ENCODE results near the gene RECQL. TPM values are rescaled to one million over a fixed set of nuclear protein-coding genes. Genes with fewer than 3 reads are reported as not detected.

Gene RECQL, protein sequence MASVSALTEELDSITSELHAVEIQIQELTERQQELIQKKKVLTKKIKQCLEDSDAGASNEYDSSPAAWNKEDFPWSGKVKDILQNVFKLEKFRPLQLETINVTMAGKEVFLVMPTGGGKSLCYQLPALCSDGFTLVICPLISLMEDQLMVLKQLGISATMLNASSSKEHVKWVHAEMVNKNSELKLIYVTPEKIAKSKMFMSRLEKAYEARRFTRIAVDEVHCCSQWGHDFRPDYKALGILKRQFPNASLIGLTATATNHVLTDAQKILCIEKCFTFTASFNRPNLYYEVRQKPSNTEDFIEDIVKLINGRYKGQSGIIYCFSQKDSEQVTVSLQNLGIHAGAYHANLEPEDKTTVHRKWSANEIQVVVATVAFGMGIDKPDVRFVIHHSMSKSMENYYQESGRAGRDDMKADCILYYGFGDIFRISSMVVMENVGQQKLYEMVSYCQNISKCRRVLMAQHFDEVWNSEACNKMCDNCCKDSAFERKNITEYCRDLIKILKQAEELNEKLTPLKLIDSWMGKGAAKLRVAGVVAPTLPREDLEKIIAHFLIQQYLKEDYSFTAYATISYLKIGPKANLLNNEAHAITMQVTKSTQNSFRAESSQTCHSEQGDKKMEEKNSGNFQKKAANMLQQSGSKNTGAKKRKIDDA
- total RNA-seq (10 to 100 TPM; 25.4 to 70.8 (median 53.8) TPM), total RNA-seq (39.5 to 193 (median 91.7) reads per million in 29 experiments)
- total RNA-seq (2013), result 83.8 TPM

GRCh38 chr12:21501258-21502163, at the start of gene RECQL, which contains the start of gene GOLT1B:
TSS of gene RECQL (minus strand) at chr12:21501635. CDS start at chr12:21499570, 2,065 bp downstream.
TSS of gene GOLT1B (plus strand) at chr12:21501789. CDS start at chr12:21501924, 135 bp downstream.
- ATAC-seq (replicated peaks in 1 of 4) (peak; percentile 92 to 97 (median 96)), DNase-seq (peak; percentile 65 to 96 (median 89))
- H3K27me3 Mint-ChIP-seq, result no peaks in the 10 kb centered on the region
- 0% methylated on average over 38 of the region's 61 CpGs for WGBS (ENCODE audit: insufficient coverage)
- no peak within 1 kb of the TSS for H3K27ac Mint-ChIP-seq
- H3K4me3 ChIP-seq (ENCODE audit: control insufficient read depth in 1 of 2, extremely low read depth in 1 of 2, low read length in 1 of 2), result peak within 1 kb of the TSS; percentile 81 to 86
- H3K36me3 Mint-ChIP-seq, result peaks cover 28% of the 10 kb centered on the region
- ChIA-PET POLR2A (no interaction called here), CTCF (interaction anchor here (0.5 to 1.2 kb wide), 2 partner anchors 58 to 1089 kb away, joined by 3 read pairs; no protein-coding TSS in a partner anchor)
- peak within 1 kb of the TSS; percentile 53 for H3K27ac ChIP-seq (ENCODE audit: low read length)
- H3K4me3 Mint-ChIP-seq, result no peak within 1 kb of the TSS
- peaks cover 22 to 33% of the 10 kb centered on the region in 2 experiments for H3K4me1 ChIP-seq (ENCODE audit: control insufficient read depth in 1 of 2, extremely low read depth in 1 of 2, insufficient read depth in 2 of 2, low read length in 2 of 2)
- no peaks in the 10 kb centered on the region for H3K9me3 ChIP-seq
- no peaks in the 10 kb centered on the region for H3K9me3 Mint-ChIP-seq
- peaks cover 38 to 64% (median 39%) of the 10 kb centered on the region in 3 donors for H3K4me1 Mint-ChIP-seq
- no peaks in the 10 kb centered on the region for H3K27me3 ChIP-seq (replicated peaks in 1 of 2; ENCODE audit: control insufficient read depth in 2 of 2, extremely low read depth in 1 of 2, insufficient read depth in 2 of 2, low read length in 1 of 2)
- H3K36me3 ChIP-seq (ENCODE audit: control insufficient read depth in 2 of 2, extremely low read depth in 1 of 2, insufficient read depth in 1 of 2, low read length in 1 of 2), result peaks cover 0 to 27% of the 10 kb centered on the region in 2 donors

DNA sequence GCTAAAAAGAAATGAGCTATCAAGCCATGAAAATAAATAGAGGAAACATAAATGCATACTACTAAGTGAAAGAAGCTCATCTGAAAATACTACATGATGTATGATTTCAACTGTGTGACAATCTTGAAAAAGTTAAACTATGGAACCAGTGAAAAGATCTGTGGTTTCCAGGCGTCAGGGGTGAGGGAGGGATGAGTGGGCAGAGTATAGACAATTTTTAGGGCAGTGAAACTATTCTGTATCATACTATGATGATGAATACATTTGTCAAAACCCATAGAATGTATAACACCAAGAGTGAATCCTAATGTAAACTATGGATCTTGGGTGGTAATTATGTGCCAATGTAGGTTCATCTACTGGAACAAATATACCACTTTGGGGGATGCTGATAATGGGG, 46.0 kb upstream of the RECQL start:
- Mint-ChIP-seq H3K4me3 (no peak overlapping the region), H3K27ac (no peak overlapping the region), H3K9me3 (no peaks in the 10 kb centered on the region), H3K36me3 (no peaks in the 10 kb centered on the region), H3K27me3 (peaks cover 0 to 4% of the 10 kb centered on the region in 2 donors), H3K4me1 (no peaks in the 10 kb centered on the region)
- Histone ChIP-seq H3K27ac (ENCODE audit: low read length) (no peak overlapping the region), H3K4me1 (ENCODE audit: control insufficient read depth in 1 of 2, extremely low read depth in 1 of 2, insufficient read depth in 2 of 2, low read length in 2 of 2) (no peaks in the 10 kb centered on the region), H3K27me3 (replicated peaks in 1 of 2; ENCODE audit: control insufficient read depth in 2 of 2, extremely low read depth in 1 of 2, insufficient read depth in 2 of 2, low read length in 1 of 2) (no peaks in the 10 kb centered on the region), H3K4me3 (ENCODE audit: control insufficient read depth in 1 of 2, extremely low read depth in 1 of 2, low read length in 1 of 2) (no peak overlapping the region), H3K36me3 (ENCODE audit: control insufficient read depth in 2 of 2, extremely low read depth in 1 of 2, insufficient read depth in 1 of 2, low read length in 1 of 2) (no peaks in the 10 kb centered on the region), H3K9me3 (no peaks in the 10 kb centered on the region)
- no peak for ATAC-seq (replicated peaks in 1 of 4)
- POLR2A ChIA-PET, result no interaction called here
- CTCF ChIA-PET, result no interaction called here
- WGBS (ENCODE audit: insufficient coverage), result no CpG with 5 or more reads among the region's 1 CpG
- DNase-seq, result no peak

DNA sequence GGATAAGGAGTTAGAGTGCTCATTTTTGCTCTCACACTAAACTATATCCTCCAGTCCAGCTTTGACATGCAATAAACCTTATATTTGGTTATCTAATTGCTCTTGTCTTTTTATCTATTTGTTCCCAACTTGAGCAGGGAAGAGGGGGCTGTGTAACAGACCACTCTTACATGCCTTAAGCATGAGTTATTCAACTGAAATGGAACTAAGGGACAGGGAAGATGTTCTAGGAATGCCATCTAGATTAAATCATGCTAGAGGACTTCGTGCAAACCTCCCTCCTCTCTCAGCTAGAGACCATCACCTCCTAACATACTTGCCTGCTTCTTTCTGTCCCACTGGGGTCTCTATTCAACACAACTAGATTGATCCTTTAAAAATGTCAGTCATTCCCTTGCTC, 45.3 kb upstream of the RECQL start:
- CTCF ChIA-PET, result no interaction called here
- Mint-ChIP-seq H3K4me1 (no peaks in the 10 kb centered on the region), H3K27me3 (peaks cover 0 to 4% of the 10 kb centered on the region in 2 donors), H3K36me3 (no peaks in the 10 kb centered on the region), H3K4me3 (no peak overlapping the region), H3K9me3 (no peaks in the 10 kb centered on the region), H3K27ac (no peak overlapping the region)
- H3K4me1 ChIP-seq (ENCODE audit: control insufficient read depth in 1 of 2, extremely low read depth in 1 of 2, insufficient read depth in 2 of 2, low read length in 2 of 2), result no peaks in the 10 kb centered on the region
- no peaks in the 10 kb centered on the region for H3K36me3 ChIP-seq (ENCODE audit: control insufficient read depth in 2 of 2, extremely low read depth in 1 of 2, insufficient read depth in 1 of 2, low read length in 1 of 2)
- no peak overlapping the region for H3K4me3 ChIP-seq (ENCODE audit: control insufficient read depth in 1 of 2, extremely low read depth in 1 of 2, low read length in 1 of 2)
- H3K27me3 ChIP-seq (replicated peaks in 1 of 2; ENCODE audit: control insufficient read depth in 2 of 2, extremely low read depth in 1 of 2, insufficient read depth in 2 of 2, low read length in 1 of 2), result no peaks in the 10 kb centered on the region
- POLR2A ChIA-PET, result no interaction called here
- no CpG with 5 or more reads among the region's 1 CpG for WGBS (ENCODE audit: insufficient coverage)
- no peak overlapping the region for H3K27ac ChIP-seq (ENCODE audit: low read length)
- no peak for DNase-seq
- H3K9me3 ChIP-seq, result no peaks in the 10 kb centered on the region
- no peak for ATAC-seq (replicated peaks in 1 of 4)

DNA sequence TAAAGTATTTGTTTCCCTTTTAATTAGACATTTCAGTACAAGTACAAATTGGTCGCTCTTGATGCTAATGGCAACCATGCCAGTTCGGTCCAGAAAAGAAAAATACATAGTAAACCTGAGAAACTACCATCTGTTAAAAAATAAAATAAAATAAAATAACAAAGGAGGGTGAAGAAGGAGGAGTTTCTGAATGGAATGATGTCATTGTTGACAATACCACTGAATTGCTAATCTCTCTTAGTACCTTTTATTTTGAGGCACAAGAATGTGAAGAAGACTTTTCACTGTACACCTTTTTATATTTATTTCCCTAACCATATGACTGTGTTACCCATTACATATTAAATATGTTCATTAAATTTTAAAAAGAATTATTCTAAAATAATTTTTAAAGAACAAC, 44.1 kb upstream of the RECQL start:
- no peaks in the 10 kb centered on the region for H3K27me3 ChIP-seq (replicated peaks in 1 of 2; ENCODE audit: control insufficient read depth in 2 of 2, extremely low read depth in 1 of 2, insufficient read depth in 2 of 2, low read length in 1 of 2)
- no peak overlapping the region for H3K27ac ChIP-seq (ENCODE audit: low read length)
- WGBS (ENCODE audit: insufficient coverage), result no CpG with 5 or more reads among the region's 2 CpGs
- ATAC-seq (replicated peaks in 1 of 4), result no peak
- no peak overlapping the region for H3K4me3 Mint-ChIP-seq
- H3K4me1 ChIP-seq (ENCODE audit: control insufficient read depth in 1 of 2, extremely low read depth in 1 of 2, insufficient read depth in 2 of 2, low read length in 2 of 2), result no peaks in the 10 kb centered on the region
- H3K36me3 Mint-ChIP-seq, result no peaks in the 10 kb centered on the region
- peaks cover 0 to 4% of the 10 kb centered on the region in 2 donors for H3K27me3 Mint-ChIP-seq
- DNase-seq, result no peak
- H3K27ac Mint-ChIP-seq, result no peak overlapping the region
- H3K9me3 Mint-ChIP-seq, result no peaks in the 10 kb centered on the region
- no peaks in the 10 kb centered on the region for H3K9me3 ChIP-seq
- no peak overlapping the region for H3K4me3 ChIP-seq (ENCODE audit: control insufficient read depth in 1 of 2, extremely low read depth in 1 of 2, low read length in 1 of 2)
- ChIA-PET CTCF (no interaction called here), POLR2A (no interaction called here)
- no peaks in the 10 kb centered on the region for H3K36me3 ChIP-seq (ENCODE audit: control insufficient read depth in 2 of 2, extremely low read depth in 1 of 2, insufficient read depth in 1 of 2, low read length in 1 of 2)
- H3K4me1 Mint-ChIP-seq, result no peaks in the 10 kb centered on the region

- ATAC-seq (replicated peaks in 1 of 4) (no peak), DNase-seq (no peak)
- Mint-ChIP-seq H3K27me3 (peaks cover 0 to 4% of the 10 kb centered on the region in 2 donors), H3K27ac (no peak overlapping the region), H3K4me1 (no peaks in the 10 kb centered on the region), H3K36me3 (no peaks in the 10 kb centered on the region), H3K9me3 (no peaks in the 10 kb centered on the region), H3K4me3 (no peak overlapping the region)
- Histone ChIP-seq H3K4me1 (ENCODE audit: control insufficient read depth in 1 of 2, extremely low read depth in 1 of 2, insufficient read depth in 2 of 2, low read length in 2 of 2) (no peaks in the 10 kb centered on the region), H3K9me3 (no peaks in the 10 kb centered on the region), H3K27ac (ENCODE audit: low read length) (no peak overlapping the region), H3K4me3 (ENCODE audit: control insufficient read depth in 1 of 2, extremely low read depth in 1 of 2, low read length in 1 of 2) (no peak overlapping the region), H3K27me3 (replicated peaks in 1 of 2; ENCODE audit: control insufficient read depth in 2 of 2, extremely low read depth in 1 of 2, insufficient read depth in 2 of 2, low read length in 1 of 2) (no peaks in the 10 kb centered on the region), H3K36me3 (ENCODE audit: control insufficient read depth in 2 of 2, extremely low read depth in 1 of 2, insufficient read depth in 1 of 2, low read length in 1 of 2) (no peaks in the 10 kb centered on the region)
- ChIA-PET CTCF (no interaction called here), POLR2A (no interaction called here)
These were observed 41.7 kb upstream of the RECQL start for GRCh38 chr12:21543151-21543550.

GRCh38 chr12:21542403-21542802, 41.0 kb upstream of the RECQL start:
- WGBS (ENCODE audit: insufficient coverage), result 46% methylated on average over 4 of the region's 5 CpGs
- CTCF ChIA-PET, result no interaction called here
- POLR2A ChIA-PET, result no interaction called here

More at GRCh38 chr12:21542403-21542802, 41.0 kb upstream of the RECQL start:
- Mint-ChIP-seq H3K27ac (no peak overlapping the region), H3K4me1 (no peaks in the 10 kb centered on the region), H3K36me3 (no peaks in the 10 kb centered on the region), H3K9me3 (no peaks in the 10 kb centered on the region), H3K4me3 (no peak overlapping the region), H3K27me3 (peaks cover 0 to 4% of the 10 kb centered on the region in 2 donors)
- H3K4me1 ChIP-seq (ENCODE audit: control insufficient read depth in 1 of 2, extremely low read depth in 1 of 2, insufficient read depth in 2 of 2, low read length in 2 of 2), result no peaks in the 10 kb centered on the region
- DNase-seq, result no peak
- H3K27me3 ChIP-seq (replicated peaks in 1 of 2; ENCODE audit: control insufficient read depth in 2 of 2, extremely low read depth in 1 of 2, insufficient read depth in 2 of 2, low read length in 1 of 2), result no peaks in the 10 kb centered on the region
- no peaks in the 10 kb centered on the region for H3K36me3 ChIP-seq (ENCODE audit: control insufficient read depth in 2 of 2, extremely low read depth in 1 of 2, insufficient read depth in 1 of 2, low read length in 1 of 2)
- no peak overlapping the region for H3K27ac ChIP-seq (ENCODE audit: low read length)
- H3K4me3 ChIP-seq (ENCODE audit: control insufficient read depth in 1 of 2, extremely low read depth in 1 of 2, low read length in 1 of 2), result no peak overlapping the region
- no peaks in the 10 kb centered on the region for H3K9me3 ChIP-seq
- ATAC-seq (replicated peaks in 1 of 4), result no peak

All from T-cell (primary cell).